Glutamatergic neuron (in vitro differentiated cells): ENCODE measurements around the gene DYNLT1. TPM values are rescaled to one million over a fixed set of nuclear protein-coding genes. Genes with fewer than 3 reads are reported as not detected.
A peak's percentile ranks its signal among the peaks of the same experiment; 100 is the strongest.

Source experiments
- DNase-seq: peaks from one replicate; pipeline ENCODE4 v3.0.0; 2022
- H3K27ac Mint-ChIP-seq: one replicate; pipeline ENCODE4 v1.8.0; 2020; ENCODE audit warnings: mild to moderate bottlenecking, mixed read lengths, inconsistent platforms; ENCODE audit not compliant: unreplicated experiment
- H3K27me3 Mint-ChIP-seq: one replicate; pipeline ENCODE4 v1.8.0; 2020; ENCODE audit warnings: mild to moderate bottlenecking, moderate library complexity, mixed read lengths, inconsistent platforms; ENCODE audit not compliant: unreplicated experiment
- H3K36me3 Mint-ChIP-seq: one replicate; pipeline ENCODE4 v1.8.0; 2020; ENCODE audit warnings: mild to moderate bottlenecking, mixed read lengths, inconsistent platforms; ENCODE audit not compliant: unreplicated experiment
- H3K4me1 Mint-ChIP-seq: one replicate; pipeline ENCODE4 v1.8.0; 2020; ENCODE audit warnings: mild to moderate bottlenecking, low read depth, mixed read lengths, inconsistent platforms; ENCODE audit not compliant: unreplicated experiment
- H3K4me3 Mint-ChIP-seq: one replicate; pipeline ENCODE4 v1.8.0; 2020; ENCODE audit warnings: mild to moderate bottlenecking, mixed read lengths, inconsistent platforms; ENCODE audit not compliant: unreplicated experiment
- H3K9me3 Mint-ChIP-seq: one replicate; pipeline ENCODE4 v1.8.0; 2020; ENCODE audit warnings: mild to moderate bottlenecking, moderate library complexity, mixed read lengths, inconsistent platforms; ENCODE audit not compliant: unreplicated experiment
- CTCF ChIP-seq: fragments of 200-600 bp; sonication (generic); IDR thresholded peaks from one replicate; pipeline ENCODE4 v1.5.0; 2021; ENCODE audit not compliant: partially characterized antibody, unreplicated experiment
- microRNA-seq: library from miRNA; unstranded; fragments of <30 nt; microRNA quantifications from one replicate; pipeline ENCODE4, GENCODE V29; 2020; ENCODE audit not compliant: unreplicated experiment
- total RNA-seq: library from RNA; stranded (reverse); fragmentation: NEBNext Ultra II Directional; extraction: Animal tissue kit (Norgen Biotek cat#: 25700); gene quantifications from one replicate; pipeline ENCODE4 v1.2.1, GENCODE V29; 2021; ENCODE audit not compliant: unreplicated experiment

Gene DYNLT1
- total RNA-seq, 1 donor from 2014 or later: 261 TPM

DNA sequence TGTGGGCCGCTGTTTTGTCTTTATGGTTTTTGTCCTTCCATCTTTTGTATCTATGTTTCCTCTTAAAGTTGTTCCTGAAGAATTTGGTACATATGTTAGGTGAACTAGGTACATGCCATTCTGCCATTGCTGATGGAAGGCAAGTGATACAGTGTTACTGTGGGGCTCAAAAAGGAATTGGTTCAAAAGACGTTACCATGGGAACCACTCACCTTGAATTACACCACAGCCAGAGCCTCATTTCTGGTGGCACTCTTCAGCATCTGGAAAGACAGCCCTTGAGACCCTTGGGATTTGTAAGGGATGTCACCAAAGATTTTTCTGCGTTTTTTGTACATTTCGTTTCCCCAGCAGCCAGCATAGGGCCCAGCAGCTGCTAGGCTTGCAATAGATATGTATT is 52.7 kb downstream of the DYNLT1 start:
- no peak for DNase-seq
- Mint-ChIP-seq H3K36me3 (peaks cover 12% of the 10 kb centered on the region), H3K4me1 (peaks cover 67% of the 10 kb centered on the region), H3K4me3 (peak overlapping the region; percentile 80), H3K27ac (peak overlapping the region; percentile 96), H3K9me3 (peaks cover 15% of the 10 kb centered on the region), H3K27me3 (peaks cover 7% of the 10 kb centered on the region)
- TF ChIP-seq CTCF: no peak

DNA sequence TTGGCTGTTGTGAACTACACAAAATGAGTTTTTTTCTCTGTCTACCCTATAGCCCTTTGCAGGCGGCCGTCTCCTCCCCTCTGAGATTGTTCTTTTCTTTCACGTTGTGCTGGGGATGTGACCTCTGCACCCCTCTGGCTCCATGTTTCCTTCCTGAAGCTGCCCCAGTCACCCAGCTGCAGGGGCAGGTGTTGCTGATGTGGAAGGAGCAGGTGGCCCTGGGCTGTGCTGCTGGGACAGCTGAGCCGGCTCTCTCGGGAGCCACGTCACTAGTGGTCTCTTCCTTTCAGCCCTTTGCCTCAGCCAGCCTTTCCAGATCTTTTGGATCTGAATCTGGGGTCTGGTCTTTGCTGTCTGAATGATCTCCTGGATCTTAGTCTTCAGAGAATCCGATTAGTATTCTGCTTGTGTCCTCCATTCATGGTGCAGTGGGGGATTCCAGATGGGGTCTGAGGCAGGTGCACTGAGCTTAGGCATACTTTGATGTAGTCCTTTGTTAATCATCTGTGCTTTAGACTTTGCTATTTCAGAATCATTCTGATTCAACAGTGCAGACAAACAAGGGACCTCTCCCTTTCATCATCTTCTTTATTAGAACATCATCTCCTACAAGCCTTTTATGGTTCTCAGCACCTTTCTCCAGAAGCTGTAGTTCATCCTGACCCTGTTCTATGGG is 53.3 kb downstream of the DYNLT1 start:
- TF ChIP-seq CTCF: no peak
- Mint-ChIP-seq H3K9me3 (peaks cover 10% of the 10 kb centered on the region), H3K36me3 (peaks cover 13% of the 10 kb centered on the region), H3K27me3 (peaks cover 6% of the 10 kb centered on the region), H3K27ac (peak overlapping the region; percentile 96), H3K4me3 (peak overlapping the region; percentile 80), H3K4me1 (peaks cover 62% of the 10 kb centered on the region)
- DNase-seq: peak; percentile 69

- TF ChIP-seq CTCF: no peak
- Mint-ChIP-seq H3K4me3 (peak overlapping the region; percentile 47), H3K4me1 (peaks cover 58% of the 10 kb centered on the region), H3K27me3 (peaks cover 6% of the 10 kb centered on the region), H3K27ac (peak overlapping the region; percentile 96), H3K36me3 (peaks cover 18% of the 10 kb centered on the region), H3K9me3 (peaks cover 11% of the 10 kb centered on the region)
- DNase-seq: no peak
Observed at GRCh38 chr6:158589366-158589765, 55.2 kb downstream of the DYNLT1 start.

- Mint-ChIP-seq H3K4me3 (no peak overlapping the region), H3K27me3 (peaks cover 6% of the 10 kb centered on the region), H3K4me1 (peaks cover 54% of the 10 kb centered on the region), H3K9me3 (peaks cover 11% of the 10 kb centered on the region), H3K27ac (no peak overlapping the region), H3K36me3 (peaks cover 18% of the 10 kb centered on the region)
- TF ChIP-seq CTCF: no peak
- no peak for DNase-seq
Observed at GRCh38 chr6:158586652-158587051, 57.9 kb downstream of the DYNLT1 start.

Small RNA genes within 50 kb of the gene (microRNA-seq; reads per million reads assigned to microRNA genes)
- not detected for gene MIR7161

Other genes starting within 250 kb of the DYNLT1 start
- gene TMEM181, start 84.7 kb downstream of the DYNLT1 start, total RNA-seq: 44.3 TPM
- 2.8 TPM for gene SYTL3, start 5.3 kb upstream of the DYNLT1 start, total RNA-seq
- gene EZR, start 174.6 kb upstream of the DYNLT1 start, total RNA-seq: 272 TPM